ENCODE measurements around the gene SPNS3. TPM values are rescaled to one million over a fixed set of nuclear protein-coding genes. Genes with fewer than 3 reads are reported as not detected.
A peak's percentile ranks its signal among the peaks of the same experiment; 100 is the strongest.

The SPNS3 gene
- total RNA-seq, 4 donors from 2014 or later, result not detected

GRCh38 chr17:4501295-4501949 is 67.7 kb downstream of the SPNS3 start:
- 40 to 49% methylated on average over 1 to 2 of the region's 3 CpGs for WGBS, 2 donors (ENCODE audit: low coverage in 1 of 2)
- Histone ChIP-seq H3K9me3 (no peaks in the 10 kb centered on the region), H3K4me3 (peak overlapping the region in 1 of 2 donors; percentile 56), H3K4me1 (peaks cover 2 to 58% (median 23%) of the 10 kb centered on the region in 3 donors), H3K27me3 (peaks cover 74% of the 10 kb centered on the region), H3K27ac (peak overlapping the region in 1 of 4 donors; percentile 2), H3K36me3 (no peaks in the 10 kb centered on the region)
- ATAC-seq, result no peak
- TF ChIP-seq CTCF (IDR thresholded peaks at IDR 0.05) (no peak), POLR2A (IDR thresholded peaks at IDR 0.05) (no peak), POLR2AphosphoS5 (IDR thresholded peaks at IDR 0.05) (no peak), EP300 (IDR thresholded peaks at IDR 0.05) (no peak)

GRCh38 chr17:4502466-4503154 is 68.9 kb downstream of the SPNS3 start:
- 62 to 67% methylated on average over 4 to 12 of the region's 18 CpGs for WGBS, 2 donors (ENCODE audit: low coverage in 1 of 2)
- Histone ChIP-seq H3K36me3 (no peaks in the 10 kb centered on the region), H3K27ac (peak overlapping the region in 1 of 4 donors; percentile 3), H3K4me3 (no peak overlapping the region), H3K27me3 (peaks cover 75% of the 10 kb centered on the region), H3K9me3 (no peaks in the 10 kb centered on the region), H3K4me1 (peaks cover 2 to 57% (median 23%) of the 10 kb centered on the region in 3 donors)
- no peak for ATAC-seq
- TF ChIP-seq EP300 (IDR thresholded peaks at IDR 0.05) (no peak), POLR2AphosphoS5 (IDR thresholded peaks at IDR 0.05) (no peak), CTCF (IDR thresholded peaks at IDR 0.05) (no peak), POLR2A (IDR thresholded peaks at IDR 0.05) (no peak)

- H3K4me3 ChIP-seq, result no peak overlapping the region
- ATAC-seq, result no peak
- no peaks in the 10 kb centered on the region for H3K9me3 ChIP-seq
- TF ChIP-seq EP300 (IDR thresholded peaks at IDR 0.05) (no peak), CTCF (IDR thresholded peaks at IDR 0.05) (no peak), POLR2AphosphoS5 (IDR thresholded peaks at IDR 0.05) (no peak), POLR2A (IDR thresholded peaks at IDR 0.05) (no peak)
- WGBS, 2 donors (ENCODE audit: low coverage in 1 of 2), result 60 to 85% methylated on average over 1 to 2 of the region's 4 CpGs
- H3K27me3 ChIP-seq, result peaks cover 75% of the 10 kb centered on the region
- H3K4me1 ChIP-seq, result peaks cover 2 to 49% (median 18%) of the 10 kb centered on the region in 3 donors
- no peaks in the 10 kb centered on the region for H3K36me3 ChIP-seq
- peak overlapping the region in 3 of 4 donors; percentile 3 to 62 (median 7) for H3K27ac ChIP-seq
Measured at GRCh38 chr17:4503283-4504025, 69.7 kb downstream of the SPNS3 start.

GRCh38 chr17:4504188-4504587 is 70.4 kb downstream of the SPNS3 start:
- TF ChIP-seq EP300 (IDR thresholded peaks at IDR 0.05) (no peak), POLR2A (IDR thresholded peaks at IDR 0.05) (no peak), POLR2AphosphoS5 (IDR thresholded peaks at IDR 0.05) (no peak), CTCF (IDR thresholded peaks at IDR 0.05) (no peak)
- no peak for ATAC-seq
- H3K4me3 ChIP-seq, result no peak overlapping the region
- no peaks in the 10 kb centered on the region for H3K9me3 ChIP-seq
- no peaks in the 10 kb centered on the region for H3K36me3 ChIP-seq
- H3K27ac ChIP-seq, result peak overlapping the region in 3 of 4 donors; percentile 3 to 43 (median 7)
- H3K27me3 ChIP-seq, result peaks cover 74% of the 10 kb centered on the region
- peaks cover 1 to 51% (median 16%) of the 10 kb centered on the region in 3 donors for H3K4me1 ChIP-seq
- WGBS, 2 donors (ENCODE audit: low coverage in 1 of 2), result no CpG with 5 or more reads among the region's 5 CpGs

Measured in gastroesophageal sphincter (tissue), 4 donors.